Measurements from ENCODE around the gene TMEM106A.

- TF ChIP-seq CTCF (conservative IDR thresholded peaks at IDR 0.05; ENCODE audit: low read length) (no peak), EZH2phosphoT487 (IDR thresholded peaks at IDR 0.05; ENCODE audit: borderline replicate concordance, low read depth, low read length) (no peak)
Measured at GRCh38 chr17:43219001-43219400, 7.3 kb downstream of the TMEM106A start.
